Measurements from ENCODE around the gene VWCE. TPM values are rescaled to one million over a fixed set of nuclear protein-coding genes. Genes with fewer than 3 reads are reported as not detected.

VWCE gene, protein sequence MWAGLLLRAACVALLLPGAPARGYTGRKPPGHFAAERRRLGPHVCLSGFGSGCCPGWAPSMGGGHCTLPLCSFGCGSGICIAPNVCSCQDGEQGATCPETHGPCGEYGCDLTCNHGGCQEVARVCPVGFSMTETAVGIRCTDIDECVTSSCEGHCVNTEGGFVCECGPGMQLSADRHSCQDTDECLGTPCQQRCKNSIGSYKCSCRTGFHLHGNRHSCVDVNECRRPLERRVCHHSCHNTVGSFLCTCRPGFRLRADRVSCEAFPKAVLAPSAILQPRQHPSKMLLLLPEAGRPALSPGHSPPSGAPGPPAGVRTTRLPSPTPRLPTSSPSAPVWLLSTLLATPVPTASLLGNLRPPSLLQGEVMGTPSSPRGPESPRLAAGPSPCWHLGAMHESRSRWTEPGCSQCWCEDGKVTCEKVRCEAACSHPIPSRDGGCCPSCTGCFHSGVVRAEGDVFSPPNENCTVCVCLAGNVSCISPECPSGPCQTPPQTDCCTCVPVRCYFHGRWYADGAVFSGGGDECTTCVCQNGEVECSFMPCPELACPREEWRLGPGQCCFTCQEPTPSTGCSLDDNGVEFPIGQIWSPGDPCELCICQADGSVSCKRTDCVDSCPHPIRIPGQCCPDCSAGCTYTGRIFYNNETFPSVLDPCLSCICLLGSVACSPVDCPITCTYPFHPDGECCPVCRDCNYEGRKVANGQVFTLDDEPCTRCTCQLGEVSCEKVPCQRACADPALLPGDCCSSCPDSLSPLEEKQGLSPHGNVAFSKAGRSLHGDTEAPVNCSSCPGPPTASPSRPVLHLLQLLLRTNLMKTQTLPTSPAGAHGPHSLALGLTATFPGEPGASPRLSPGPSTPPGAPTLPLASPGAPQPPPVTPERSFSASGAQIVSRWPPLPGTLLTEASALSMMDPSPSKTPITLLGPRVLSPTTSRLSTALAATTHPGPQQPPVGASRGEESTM
- polyA plus RNA-seq (2013, experiment 1 of 4) = 11.3 TPM
- 13.3 TPM for polyA plus RNA-seq (2013, experiment 2 of 4)
- polyA plus RNA-seq (2013, experiment 3 of 4) = 7.5 TPM
- 8.4 TPM for polyA plus RNA-seq (2013, experiment 4 of 4)

DNA sequence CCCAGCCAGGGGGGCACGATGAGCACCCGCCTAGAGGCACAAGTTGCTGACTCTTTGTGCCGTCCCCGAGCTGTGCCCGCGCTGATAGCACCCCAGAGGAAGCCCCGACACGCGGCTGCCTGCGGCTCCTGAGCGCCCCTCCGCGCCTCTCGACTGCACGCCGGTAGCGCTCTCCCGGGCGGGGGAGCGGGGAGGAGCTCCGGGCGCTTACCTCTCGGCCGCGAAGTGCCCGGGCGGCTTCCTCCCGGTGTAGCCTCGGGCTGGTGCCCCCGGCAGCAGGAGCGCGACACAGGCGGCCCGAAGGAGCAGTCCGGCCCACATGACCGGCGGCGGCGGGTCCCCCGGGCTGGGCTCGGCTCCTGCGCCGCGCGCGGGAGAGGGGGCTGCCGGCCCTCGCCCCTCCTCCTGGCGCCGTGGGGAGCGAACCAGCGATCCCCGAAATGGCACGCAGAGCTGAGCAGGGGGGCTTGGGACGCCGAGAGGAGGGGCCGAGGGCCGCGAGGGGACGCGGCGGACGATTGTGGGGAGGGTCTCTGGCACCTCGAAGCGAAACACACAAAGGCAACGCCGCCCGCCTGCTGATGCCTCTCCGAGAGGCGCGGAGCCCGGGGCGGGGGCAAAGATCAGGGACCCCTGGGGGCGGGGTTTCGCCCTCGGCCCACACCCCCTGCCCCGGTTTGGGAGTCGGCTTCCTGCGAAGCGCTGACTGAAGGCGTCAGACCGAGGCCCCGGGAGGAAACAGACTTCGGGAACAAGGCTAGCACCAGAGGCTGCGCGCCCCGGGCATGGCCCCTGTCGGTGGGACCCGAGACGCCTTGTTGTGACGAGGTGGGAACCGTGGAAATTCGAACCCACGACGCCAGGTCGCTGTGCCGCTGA is at the start of gene VWCE:
Gene VWCE, minus strand, starts transcription at position 600 of the 879 bp plus-strand sequence. Its CDS starts 279 bp downstream, at position 321.
- H3K4me1 ChIP-seq (ENCODE audit: control insufficient read depth, insufficient read depth, low read length) = peaks cover 8% of the 10 kb centered on the region
- peak within 1 kb of the TSS; percentile 60 for H3K27ac ChIP-seq (ENCODE audit: insufficient read depth, low read depth, low read length, poor library complexity, severe bottlenecking)
- H3K36me3 ChIP-seq (ENCODE audit: control insufficient read depth, insufficient read depth, low read length) = peaks cover 7% of the 10 kb centered on the region
- H3K4me3 ChIP-seq (ENCODE audit: insufficient read depth, low read depth, low read length) = peak within 1 kb of the TSS; percentile 61
- peaks cover 25% of the 10 kb centered on the region for H3K27me3 ChIP-seq (ENCODE audit: control insufficient read depth, insufficient read depth, low read length, poor library complexity, severe bottlenecking)
- no peaks in the 10 kb centered on the region for H3K9me3 ChIP-seq (ENCODE audit: control insufficient read depth, low read length)
- 1% methylated on average over 97 of the region's 97 CpGs for WGBS, 2 experiments

DNA sequence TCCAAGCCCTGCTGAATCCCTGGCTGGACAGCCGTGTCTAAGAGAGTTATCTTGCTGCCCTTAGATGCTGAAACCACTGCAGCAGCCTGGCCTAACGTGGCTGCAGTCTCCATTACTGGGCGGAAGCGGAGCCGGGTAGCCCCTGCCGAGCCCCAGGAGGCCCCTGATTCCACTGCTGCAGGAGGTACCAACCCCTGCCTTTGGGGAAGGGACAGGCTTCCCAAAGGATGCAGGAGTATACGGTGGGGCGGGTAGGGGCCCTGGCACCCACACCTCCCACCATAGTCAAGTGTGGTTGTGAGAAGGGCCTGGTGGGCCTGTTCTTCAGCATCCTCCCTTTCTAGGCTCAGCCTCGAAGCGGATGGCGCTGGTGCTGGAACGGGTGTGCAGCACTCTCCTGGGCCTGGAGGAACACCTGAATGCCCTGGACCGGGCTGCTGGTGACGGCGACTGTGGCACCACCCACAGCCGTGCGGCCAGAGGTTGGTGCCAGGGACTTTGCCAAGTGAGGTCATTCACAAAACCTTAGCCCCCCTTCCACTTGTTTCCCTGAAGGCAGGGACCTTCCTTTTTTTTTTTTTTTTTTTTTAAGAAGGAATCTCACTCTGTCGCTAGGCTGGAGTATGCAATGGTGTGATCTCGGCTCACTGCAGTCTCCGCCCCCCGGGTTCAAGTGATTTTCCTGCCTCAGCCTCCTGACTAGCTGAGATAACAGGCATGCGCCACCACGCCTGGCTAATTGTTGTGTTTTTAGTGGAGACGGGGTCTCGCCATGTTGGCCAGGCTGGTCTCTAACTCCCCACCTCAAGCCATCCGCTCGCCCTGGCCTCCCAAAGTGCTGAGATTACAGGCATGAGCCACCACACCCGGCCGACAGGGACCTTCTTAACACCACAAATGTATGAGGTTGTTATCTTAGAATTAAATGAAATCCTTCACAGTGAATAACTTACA is 49.0 kb upstream of the VWCE start:
- 94 to 95% methylated on average over 27 to 29 of the region's 29 CpGs for WGBS, 2 experiments
- H3K9me3 ChIP-seq (ENCODE audit: control insufficient read depth, low read length) = no peaks in the 10 kb centered on the region
- H3K27me3 ChIP-seq (ENCODE audit: control insufficient read depth, insufficient read depth, low read length, poor library complexity, severe bottlenecking) = no peaks in the 10 kb centered on the region
- H3K27ac ChIP-seq (ENCODE audit: insufficient read depth, low read depth, low read length, poor library complexity, severe bottlenecking) = no peak overlapping the region
- no peak overlapping the region for H3K4me3 ChIP-seq (ENCODE audit: insufficient read depth, low read depth, low read length)
- H3K4me1 ChIP-seq (ENCODE audit: control insufficient read depth, insufficient read depth, low read length) = no peaks in the 10 kb centered on the region
- H3K36me3 ChIP-seq (ENCODE audit: control insufficient read depth, insufficient read depth, low read length) = peaks cover 11% of the 10 kb centered on the region

DNA sequence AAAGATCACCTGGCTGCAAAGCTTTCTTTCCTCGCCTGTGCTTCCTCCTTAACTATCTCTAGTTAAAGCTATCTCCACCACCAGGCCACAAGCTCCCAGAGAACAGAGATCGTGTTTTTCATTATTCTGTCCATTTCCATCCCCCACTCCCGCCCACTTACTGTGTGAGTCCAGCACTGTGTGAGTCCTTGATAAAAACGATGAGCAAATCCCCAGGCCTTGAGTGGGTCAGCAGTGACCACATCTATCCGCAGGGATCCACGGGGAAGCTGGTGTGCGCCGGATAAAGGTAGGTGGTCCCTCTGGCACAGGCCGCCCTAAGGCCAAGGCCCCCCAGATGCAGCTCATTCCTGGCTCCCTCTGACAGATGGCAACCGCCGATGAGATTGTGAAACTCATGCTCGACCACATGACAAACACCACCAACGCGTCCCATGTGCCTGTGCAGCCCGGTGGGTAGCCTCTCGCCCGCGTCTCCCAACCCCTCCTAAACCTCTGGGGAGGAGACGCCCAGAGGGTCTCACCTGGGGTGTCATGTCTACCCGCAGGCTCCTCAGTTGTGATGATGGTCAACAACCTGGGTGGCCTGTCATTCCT is 47.2 kb upstream of the VWCE start:
- WGBS, 2 experiments = 94 to 97% methylated on average over 20 of the region's 20 CpGs

DNA sequence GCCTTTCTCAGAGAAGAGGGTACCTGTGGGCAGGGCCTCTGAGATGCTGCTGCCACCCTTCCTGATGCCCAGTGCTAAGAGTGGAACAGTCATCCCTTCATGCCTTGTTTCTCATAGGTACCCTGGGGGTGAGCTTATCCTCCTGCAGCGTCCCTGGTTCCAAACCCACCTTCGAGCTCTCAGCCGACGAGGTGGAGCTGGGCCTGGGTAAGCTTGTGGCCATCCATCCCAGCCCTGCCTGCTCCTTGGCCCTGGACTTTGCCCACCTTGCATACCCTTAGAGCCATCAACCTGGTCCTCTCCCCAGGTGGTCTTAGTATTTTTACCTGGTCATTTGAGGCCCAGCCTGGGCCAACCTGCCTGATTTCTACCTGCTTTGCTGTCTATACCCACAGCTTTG is 46.6 kb upstream of the VWCE start:
- H3K36me3 ChIP-seq (ENCODE audit: control insufficient read depth, insufficient read depth, low read length) = peaks cover 11% of the 10 kb centered on the region

More for the DNA sequence above, 47.2 kb upstream of the VWCE start:
- Histone ChIP-seq H3K27me3 (ENCODE audit: control insufficient read depth, insufficient read depth, low read length, poor library complexity, severe bottlenecking) (no peaks in the 10 kb centered on the region), H3K36me3 (ENCODE audit: control insufficient read depth, insufficient read depth, low read length) (peaks cover 11% of the 10 kb centered on the region), H3K27ac (ENCODE audit: insufficient read depth, low read depth, low read length, poor library complexity, severe bottlenecking) (no peak overlapping the region), H3K4me3 (ENCODE audit: insufficient read depth, low read depth, low read length) (no peak overlapping the region), H3K4me1 (ENCODE audit: control insufficient read depth, insufficient read depth, low read length) (no peaks in the 10 kb centered on the region), H3K9me3 (ENCODE audit: control insufficient read depth, low read length) (no peaks in the 10 kb centered on the region)

GRCh38 chr11:61340979-61341378 is 45.9 kb upstream of the VWCE start:
- WGBS, 2 experiments = 92 to 100% methylated on average over 2 of the region's 2 CpGs
- no peak overlapping the region for H3K4me3 ChIP-seq (ENCODE audit: insufficient read depth, low read depth, low read length)
- no peaks in the 10 kb centered on the region for H3K9me3 ChIP-seq (ENCODE audit: control insufficient read depth, low read length)
- peaks cover 11% of the 10 kb centered on the region for H3K36me3 ChIP-seq (ENCODE audit: control insufficient read depth, insufficient read depth, low read length)
- no peak overlapping the region for H3K27ac ChIP-seq (ENCODE audit: insufficient read depth, low read depth, low read length, poor library complexity, severe bottlenecking)
- no peaks in the 10 kb centered on the region for H3K4me1 ChIP-seq (ENCODE audit: control insufficient read depth, insufficient read depth, low read length)
- H3K27me3 ChIP-seq (ENCODE audit: control insufficient read depth, insufficient read depth, low read length, poor library complexity, severe bottlenecking) = no peaks in the 10 kb centered on the region

More for the DNA sequence above, 46.6 kb upstream of the VWCE start:
- WGBS, 2 experiments = 92 to 94% methylated on average over 4 of the region's 4 CpGs
- Histone ChIP-seq H3K27me3 (ENCODE audit: control insufficient read depth, insufficient read depth, low read length, poor library complexity, severe bottlenecking) (no peaks in the 10 kb centered on the region), H3K27ac (ENCODE audit: insufficient read depth, low read depth, low read length, poor library complexity, severe bottlenecking) (no peak overlapping the region), H3K9me3 (ENCODE audit: control insufficient read depth, low read length) (no peaks in the 10 kb centered on the region), H3K4me3 (ENCODE audit: insufficient read depth, low read depth, low read length) (no peak overlapping the region), H3K4me1 (ENCODE audit: control insufficient read depth, insufficient read depth, low read length) (no peaks in the 10 kb centered on the region)

- Histone ChIP-seq H3K36me3 (ENCODE audit: control insufficient read depth, insufficient read depth, low read length) (peaks cover 11% of the 10 kb centered on the region), H3K27me3 (ENCODE audit: control insufficient read depth, insufficient read depth, low read length, poor library complexity, severe bottlenecking) (no peaks in the 10 kb centered on the region), H3K4me3 (ENCODE audit: insufficient read depth, low read depth, low read length) (no peak overlapping the region), H3K4me1 (ENCODE audit: control insufficient read depth, insufficient read depth, low read length) (no peaks in the 10 kb centered on the region), H3K27ac (ENCODE audit: insufficient read depth, low read depth, low read length, poor library complexity, severe bottlenecking) (no peak overlapping the region), H3K9me3 (ENCODE audit: control insufficient read depth, low read length) (no peaks in the 10 kb centered on the region)
- 90 to 91% methylated on average over 4 of the region's 4 CpGs for WGBS, 2 experiments
These were observed 44.4 kb upstream of the VWCE start for GRCh38 chr11:61339490-61339878.

GRCh38 chr11:61338783-61339489 is 43.8 kb upstream of the VWCE start:
- H3K9me3 ChIP-seq (ENCODE audit: control insufficient read depth, low read length) = no peaks in the 10 kb centered on the region
- WGBS, 2 experiments = 91% methylated on average over 26 of the region's 26 CpGs

DNA sequence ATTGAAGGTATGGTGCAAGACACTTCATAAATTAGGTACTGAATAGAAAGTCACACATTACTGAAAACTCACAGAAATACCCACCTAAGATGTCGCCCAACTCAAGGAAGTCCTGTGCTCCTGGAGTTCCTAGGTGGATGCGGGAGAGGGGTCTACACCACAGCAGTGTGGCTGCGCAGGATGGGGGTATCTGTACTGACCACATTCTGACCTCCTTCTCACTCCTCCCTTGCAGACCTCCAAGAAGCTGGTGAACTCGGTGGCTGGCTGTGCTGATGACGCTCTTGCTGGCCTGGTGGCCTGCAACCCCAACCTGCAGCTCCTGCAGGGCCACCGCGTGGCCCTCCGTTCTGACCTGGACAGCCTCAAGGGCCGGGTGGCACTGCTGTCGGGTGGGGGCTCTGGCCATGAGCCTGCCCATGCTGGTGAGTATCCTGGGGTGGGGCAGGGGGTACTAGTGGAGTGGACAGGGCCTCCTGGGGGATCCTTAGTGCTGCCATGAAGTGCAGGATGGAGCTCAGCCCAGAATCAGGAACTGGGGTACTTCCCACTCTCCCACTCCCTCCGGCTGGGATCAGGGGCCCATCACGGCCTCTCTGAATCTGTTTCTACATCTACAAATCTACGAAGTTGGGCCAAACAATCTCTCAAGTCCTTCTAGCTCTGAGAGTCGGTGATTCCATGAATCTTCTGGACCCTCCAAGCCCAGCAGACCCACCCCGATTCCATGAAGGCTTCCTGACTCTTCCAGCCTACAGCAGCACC is 42.8 kb upstream of the VWCE start:
- no peaks in the 10 kb centered on the region for H3K9me3 ChIP-seq (ENCODE audit: control insufficient read depth, low read length)
- peaks cover 5% of the 10 kb centered on the region for H3K4me1 ChIP-seq (ENCODE audit: control insufficient read depth, insufficient read depth, low read length)
- no peak overlapping the region for H3K4me3 ChIP-seq (ENCODE audit: insufficient read depth, low read depth, low read length)
- H3K36me3 ChIP-seq (ENCODE audit: control insufficient read depth, insufficient read depth, low read length) = no peaks in the 10 kb centered on the region
- no peak overlapping the region for H3K27ac ChIP-seq (ENCODE audit: insufficient read depth, low read depth, low read length, poor library complexity, severe bottlenecking)
- 96% methylated on average over 15 of the region's 15 CpGs for WGBS, 2 experiments
- H3K27me3 ChIP-seq (ENCODE audit: control insufficient read depth, insufficient read depth, low read length, poor library complexity, severe bottlenecking) = no peaks in the 10 kb centered on the region

More at GRCh38 chr11:61338783-61339489, 43.8 kb upstream of the VWCE start:
- peaks cover 2% of the 10 kb centered on the region for H3K4me1 ChIP-seq (ENCODE audit: control insufficient read depth, insufficient read depth, low read length)
- no peak overlapping the region for H3K27ac ChIP-seq (ENCODE audit: insufficient read depth, low read depth, low read length, poor library complexity, severe bottlenecking)
- H3K36me3 ChIP-seq (ENCODE audit: control insufficient read depth, insufficient read depth, low read length) = peaks cover 9% of the 10 kb centered on the region
- no peak overlapping the region for H3K4me3 ChIP-seq (ENCODE audit: insufficient read depth, low read depth, low read length)
- no peaks in the 10 kb centered on the region for H3K27me3 ChIP-seq (ENCODE audit: control insufficient read depth, insufficient read depth, low read length, poor library complexity, severe bottlenecking)

Measured in ectodermal cell (in vitro differentiated cells).